Left renal cortex interstitium (tissue), 4 donors: ENCODE data around the gene ARHGAP18. TPM values are rescaled to one million over a fixed set of nuclear protein-coding genes. Genes with fewer than 3 reads are reported as not detected.

ENCODE experiments used
- DNase-seq, 4 donors: peaks; one replicate each; pipeline ENCODE4 v3.0.0-alpha.2; 2013; ENCODE audit warnings: low read depth in 4 of 4, low spot score in 2 of 4, missing footprints in 1 of 4
- polyA plus RNA-seq, 4 donors: library from polyadenylated mRNA; unstranded; fragments of 120-200 nt; gene quantifications; one replicate each; pipeline ENCODE4 v1.2.1, GENCODE V29; 2013; ENCODE audit not compliant: insufficient read length in 4 of 4

Gene ARHGAP18
- polyA plus RNA-seq, 4 donors: 29.6 to 40.0 (median 36.0) TPM

DNA sequence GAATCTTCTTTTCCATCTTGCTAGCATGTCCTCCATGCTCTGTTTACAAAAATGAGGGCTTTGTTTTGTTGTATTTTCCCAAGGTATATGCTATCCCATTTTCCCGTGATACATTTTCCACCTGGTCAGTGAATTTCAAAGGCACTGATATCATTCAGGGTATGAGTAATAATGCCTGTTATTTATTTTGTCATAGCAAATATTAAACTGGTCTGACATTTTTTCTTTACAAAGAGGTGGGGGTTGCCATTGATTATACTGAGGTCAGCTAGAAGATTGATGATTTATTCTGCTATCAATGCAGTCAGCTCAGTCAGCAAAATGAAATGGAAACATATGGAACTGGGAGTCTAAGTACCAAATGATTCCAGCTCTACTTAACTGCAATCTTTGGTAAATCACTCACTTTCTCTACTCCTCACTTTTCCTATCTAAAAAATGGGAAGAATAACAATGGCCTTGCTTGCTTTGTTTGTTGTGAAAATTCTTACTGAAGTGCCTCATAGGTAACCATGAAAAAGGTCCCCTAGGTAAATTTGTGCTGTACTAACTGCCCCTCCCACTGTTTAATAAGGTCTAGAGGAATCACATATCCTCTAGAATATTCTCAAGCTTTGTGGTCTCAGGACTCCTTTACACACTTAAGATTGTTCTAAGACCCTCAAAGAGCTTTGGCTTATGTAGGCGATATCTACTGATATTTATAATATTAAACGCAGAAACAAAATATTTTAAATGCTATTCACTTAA, 64.0 kb downstream of the ARHGAP18 start:
- DNase-seq: no peak

DNA sequence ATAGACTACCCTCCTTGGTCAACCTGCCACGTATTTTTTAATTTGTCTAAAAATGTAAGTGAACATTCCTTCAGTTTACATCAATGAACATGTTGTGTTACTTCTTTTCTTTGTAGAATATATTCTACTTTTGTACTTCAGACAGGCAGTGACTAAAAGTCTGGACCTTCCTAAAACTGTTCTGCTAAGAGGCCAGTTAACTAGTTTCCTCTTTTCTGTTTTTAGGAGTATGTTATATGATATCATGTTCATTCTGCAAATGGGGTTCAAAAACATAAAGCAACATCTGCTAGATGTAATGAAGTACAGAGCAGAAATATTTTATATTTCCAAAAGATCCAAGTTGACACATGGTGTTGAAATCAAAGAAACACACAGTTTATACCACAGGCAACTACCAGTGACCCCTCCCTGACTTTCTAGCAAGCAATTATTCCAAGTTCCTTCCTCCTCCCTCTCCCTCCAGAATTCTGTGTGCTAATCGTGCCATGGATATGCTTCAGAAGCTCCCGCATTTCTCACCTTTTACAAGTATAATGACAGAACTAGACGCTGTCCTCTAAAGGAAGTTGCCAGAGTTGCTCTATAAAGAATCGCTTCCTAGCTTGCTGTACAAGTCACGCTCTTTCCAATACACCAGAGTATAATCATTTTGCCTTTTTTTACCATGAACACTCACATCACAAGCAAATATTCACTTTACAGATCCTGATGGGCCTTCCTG, 64.7 kb downstream of the ARHGAP18 start:
- DNase-seq: no peak

DNA sequence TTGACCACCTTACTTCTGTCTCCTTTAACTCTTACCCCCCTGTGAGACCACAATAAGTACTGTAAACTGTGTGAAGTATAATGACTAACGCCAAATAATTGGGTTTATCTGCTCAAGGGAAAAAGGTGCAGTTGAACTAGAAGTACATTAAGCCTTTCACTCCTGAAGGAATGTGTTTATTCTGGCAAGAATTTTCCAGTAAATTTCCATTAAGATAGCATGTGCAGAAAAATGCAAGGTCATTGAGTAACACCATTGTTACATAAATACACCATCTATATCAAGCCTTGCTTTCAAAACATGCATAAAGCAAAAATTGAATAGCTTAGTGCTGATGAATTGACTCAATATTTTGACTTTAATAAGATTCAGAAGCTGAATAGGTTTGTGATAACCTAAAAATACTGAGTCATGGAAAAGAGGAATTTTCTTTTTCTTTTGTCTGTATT, 65.4 kb downstream of the ARHGAP18 start:
- no peak for DNase-seq

DNA sequence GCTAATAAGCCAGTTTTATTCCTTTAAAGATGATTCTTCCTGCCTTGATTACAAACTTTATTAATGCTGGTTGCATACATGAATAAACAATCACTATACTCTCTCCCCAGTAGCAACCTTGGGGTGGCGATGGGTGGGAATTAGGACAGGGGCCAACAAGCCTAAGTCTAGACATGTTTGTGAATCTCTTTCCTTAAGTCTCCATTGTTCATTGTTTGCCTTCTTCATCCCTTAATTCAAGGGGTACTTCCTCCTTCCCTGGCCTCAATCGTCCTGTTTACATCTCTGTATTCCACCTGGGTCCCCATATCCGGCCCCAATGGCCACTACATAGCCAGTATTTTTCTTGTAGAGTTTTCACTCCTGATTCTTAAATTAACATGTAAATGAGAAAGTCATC, 66.0 kb downstream of the ARHGAP18 start:
- no peak for DNase-seq

DNA sequence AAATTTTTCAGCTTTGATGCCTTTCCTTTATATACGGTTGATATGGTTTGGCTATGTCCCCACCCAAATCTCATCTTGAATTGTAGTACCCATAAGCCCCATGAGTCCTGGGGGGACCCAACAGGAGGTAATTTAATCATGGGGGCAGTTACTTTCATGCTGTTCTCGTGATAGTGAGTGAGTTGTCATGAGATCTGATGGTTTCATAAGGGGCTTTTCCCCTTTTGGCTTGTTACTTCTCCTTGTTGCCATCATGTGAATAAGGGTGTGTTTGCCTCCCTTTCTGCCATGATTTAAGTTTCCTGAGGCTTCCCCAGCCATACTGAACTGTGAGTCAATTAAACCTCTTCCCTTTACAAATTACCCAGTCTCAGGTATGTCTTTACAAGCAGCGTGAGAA, 66.8 kb downstream of the ARHGAP18 start:
- no peak for DNase-seq

DNA sequence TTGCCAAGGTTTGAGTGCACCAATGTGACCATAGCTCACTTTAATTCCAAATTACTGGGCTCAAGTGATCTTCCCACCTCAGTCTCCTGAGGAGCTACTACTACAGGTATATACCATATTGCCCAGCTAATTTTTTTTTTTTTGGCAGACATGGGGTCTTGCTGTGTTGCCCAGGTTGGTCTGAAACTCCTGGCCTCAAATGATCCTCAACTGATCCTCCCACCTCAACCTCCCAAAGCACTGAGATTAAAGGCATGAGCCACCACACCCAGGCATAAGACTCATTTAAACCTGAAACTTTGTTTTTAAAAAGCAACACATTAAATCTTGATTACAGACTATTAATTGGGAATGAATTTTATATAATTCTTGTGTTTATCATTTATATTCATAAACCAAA, 67.7 kb downstream of the ARHGAP18 start:
- no peak for DNase-seq

DNA sequence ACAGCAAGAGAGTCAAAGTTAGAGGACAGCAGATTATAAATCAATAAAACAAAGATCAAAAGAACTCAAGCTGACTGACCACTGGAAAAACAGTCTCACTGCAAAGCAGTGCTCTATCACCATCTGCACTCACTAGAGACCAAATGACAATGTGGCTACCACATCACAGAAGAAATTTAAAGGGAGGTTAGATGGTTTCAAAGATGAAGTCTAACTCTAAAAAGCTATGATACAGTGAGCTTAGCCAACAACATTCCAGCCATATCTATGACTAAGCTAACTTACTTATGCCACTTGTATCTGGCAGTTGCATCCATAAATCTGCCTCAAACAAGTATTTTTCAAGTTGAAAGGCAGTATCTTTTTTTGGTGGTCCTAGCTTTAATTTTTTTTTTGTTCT, 68.6 kb downstream of the ARHGAP18 start:
- DNase-seq: no peak

DNA sequence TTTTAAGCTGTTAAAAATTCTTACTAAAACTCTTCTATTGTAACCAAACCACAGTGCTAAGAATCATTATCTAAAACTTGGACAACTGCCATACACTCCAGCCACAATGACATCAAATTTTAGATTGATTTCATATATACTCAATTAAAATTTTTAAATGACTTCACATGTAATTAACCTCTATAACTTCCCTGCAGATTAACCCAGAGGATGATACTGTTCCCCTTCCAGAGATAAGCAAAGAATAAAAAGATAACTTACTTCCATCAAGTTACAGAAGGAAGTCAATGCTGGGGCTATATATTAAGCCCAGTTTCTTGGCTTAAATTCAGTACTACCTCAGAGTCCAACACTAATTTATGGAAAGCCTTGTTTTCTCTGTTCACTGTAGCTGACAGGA, 71.3 kb downstream of the ARHGAP18 start:
- no peak for DNase-seq

DNA sequence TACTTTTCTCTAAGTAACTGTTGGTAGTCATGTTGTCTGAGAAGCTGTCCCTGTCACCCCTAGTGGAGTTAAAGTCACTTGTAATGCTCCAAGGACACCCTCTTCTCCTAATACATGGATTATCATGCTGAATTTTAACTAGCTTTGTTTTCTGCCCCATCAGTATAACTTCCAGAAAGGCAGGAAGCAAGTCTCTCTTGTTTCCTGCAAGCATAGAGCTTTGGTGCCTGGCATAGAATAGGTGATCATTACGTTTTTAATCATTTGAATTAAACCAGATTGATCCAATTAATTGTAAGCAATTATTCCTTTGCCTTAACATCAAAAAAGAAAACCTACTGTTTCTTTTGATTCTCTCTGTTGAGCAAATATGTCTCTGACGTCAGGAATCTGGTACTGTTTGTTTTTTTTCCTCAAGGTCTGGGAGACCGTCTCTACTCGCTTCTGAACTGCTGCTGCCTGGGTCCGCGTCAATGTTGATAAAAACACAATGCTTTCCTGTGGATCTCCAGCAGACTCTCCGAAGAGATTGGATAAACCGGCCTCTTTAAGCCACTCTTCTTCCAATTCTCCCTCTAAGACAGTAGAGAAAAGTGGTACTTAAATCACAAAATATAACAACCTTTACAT, 71.8 kb downstream of the ARHGAP18 start:
- DNase-seq: no peak

DNA sequence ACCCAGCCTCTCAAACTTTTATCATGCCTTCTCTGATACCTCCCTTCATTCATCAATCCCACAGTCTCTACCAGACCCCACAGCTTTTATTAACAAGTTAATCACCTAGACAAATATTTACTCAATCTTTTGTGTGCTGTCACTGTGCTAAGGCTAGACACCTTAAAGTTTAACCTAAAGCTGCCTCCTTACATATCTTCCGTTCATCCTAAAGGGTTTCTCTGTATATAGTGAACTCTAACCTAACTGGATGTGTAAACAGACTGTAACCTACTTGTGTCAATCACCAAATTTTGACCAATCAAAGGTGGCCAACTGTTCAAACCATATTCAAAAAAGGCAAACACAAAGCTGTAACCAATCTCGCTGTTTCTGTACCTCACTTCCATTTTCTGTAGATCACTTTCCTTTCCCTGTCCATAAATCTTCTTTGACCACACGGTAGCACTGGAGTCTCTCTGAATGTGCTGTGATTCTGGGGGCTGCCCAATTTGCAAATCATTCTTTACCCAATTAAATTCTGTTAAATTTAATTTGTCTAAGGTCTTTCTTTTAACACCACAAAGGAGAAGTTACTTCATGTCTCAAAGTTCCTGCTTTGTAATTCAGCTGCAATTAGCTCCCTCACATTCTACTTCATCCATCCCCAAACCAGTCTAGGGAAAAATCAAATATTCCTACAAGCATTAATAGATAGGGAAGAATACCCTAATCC, 72.5 kb downstream of the ARHGAP18 start:
- no peak for DNase-seq

DNA sequence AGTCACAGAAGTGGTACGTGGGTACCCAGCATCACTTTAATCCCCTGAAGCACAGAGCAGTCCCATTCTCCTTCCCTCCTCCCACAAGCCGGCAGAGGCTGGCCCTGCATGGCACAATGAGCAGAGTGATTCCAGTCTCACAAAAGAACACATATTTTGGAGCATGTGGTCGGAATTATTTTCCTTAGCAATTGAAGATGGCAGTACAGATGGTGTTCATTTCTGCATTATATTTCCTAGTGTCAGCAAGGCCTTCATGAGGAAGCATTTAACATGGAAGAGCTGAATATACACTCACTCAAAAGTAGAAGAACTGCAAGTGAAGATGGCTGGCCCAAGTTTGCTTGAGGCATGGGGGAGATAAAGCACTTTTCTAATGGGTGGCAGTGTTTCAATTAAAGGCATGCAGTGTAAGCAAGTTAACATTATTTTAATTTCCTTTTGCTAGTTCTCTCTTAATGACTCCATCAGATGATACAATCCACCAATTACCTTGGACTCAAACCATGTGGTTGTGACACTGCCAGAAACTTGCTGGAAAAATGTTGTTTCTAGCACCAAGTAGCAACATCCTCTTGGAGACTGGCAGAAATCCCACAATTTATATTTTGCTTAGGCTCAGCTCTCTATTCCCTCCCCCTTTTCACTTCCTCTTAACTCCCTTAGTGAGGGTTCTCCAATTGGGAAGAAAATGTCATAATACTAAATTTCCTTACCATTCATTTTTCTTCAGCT, 74.4 kb downstream of the ARHGAP18 start:
- DNase-seq: no peak

DNA sequence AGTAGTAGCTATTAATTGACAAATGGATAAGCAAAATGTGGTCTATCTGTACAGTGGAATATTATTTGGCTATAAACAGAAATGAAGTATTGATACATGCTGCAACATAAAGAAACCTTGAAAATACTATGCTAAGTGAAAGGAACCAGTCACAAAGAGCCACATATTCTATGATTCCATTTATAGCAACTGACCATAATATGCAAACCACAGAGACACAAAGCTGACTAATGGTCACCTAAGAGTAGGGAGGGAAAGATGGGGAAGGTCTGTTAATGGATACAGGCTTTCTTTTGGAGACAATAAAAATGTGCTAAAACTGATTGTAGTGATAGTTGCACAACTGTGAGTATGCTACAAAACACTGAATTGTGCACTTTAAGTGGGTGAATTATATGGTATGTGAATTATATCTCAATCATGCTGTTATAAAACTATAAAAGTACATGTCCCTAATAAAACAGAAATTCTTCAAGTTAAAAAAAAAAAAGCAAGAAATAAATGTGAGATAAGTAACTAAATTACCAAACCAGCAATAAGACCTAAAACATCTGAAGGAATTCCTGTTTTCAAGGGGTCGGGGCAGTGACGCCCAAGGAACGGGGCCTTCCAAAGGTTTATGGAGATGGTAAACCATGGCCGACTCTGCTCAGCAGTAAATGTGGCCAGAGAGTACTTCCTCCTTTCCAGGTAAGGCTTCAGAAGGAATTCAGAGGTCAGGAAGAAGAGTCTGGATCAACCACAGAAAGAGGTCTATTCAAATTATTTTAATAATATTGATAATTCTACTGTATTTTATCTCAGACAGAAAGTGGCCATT, 75.4 kb downstream of the ARHGAP18 start:
- no peak for DNase-seq

DNA sequence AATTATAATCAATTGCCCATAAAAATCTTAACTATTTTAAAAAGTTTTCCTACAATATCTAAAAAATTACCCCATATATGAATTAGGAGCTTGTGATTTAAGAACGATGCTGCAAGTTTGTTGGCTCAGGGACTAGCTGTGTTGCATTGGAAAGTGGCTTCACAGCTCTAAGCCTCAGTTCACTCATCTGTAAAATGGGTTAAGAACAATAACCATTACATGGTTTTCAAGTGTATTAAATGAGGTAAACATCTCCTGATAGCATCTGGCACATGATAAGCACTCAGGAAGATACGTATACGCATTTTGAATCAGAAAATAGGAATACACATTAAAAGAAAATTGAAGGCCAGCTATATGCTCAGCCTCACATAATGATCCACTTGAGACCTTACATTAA, 76.4 kb downstream of the ARHGAP18 start:
- DNase-seq: no peak

DNA sequence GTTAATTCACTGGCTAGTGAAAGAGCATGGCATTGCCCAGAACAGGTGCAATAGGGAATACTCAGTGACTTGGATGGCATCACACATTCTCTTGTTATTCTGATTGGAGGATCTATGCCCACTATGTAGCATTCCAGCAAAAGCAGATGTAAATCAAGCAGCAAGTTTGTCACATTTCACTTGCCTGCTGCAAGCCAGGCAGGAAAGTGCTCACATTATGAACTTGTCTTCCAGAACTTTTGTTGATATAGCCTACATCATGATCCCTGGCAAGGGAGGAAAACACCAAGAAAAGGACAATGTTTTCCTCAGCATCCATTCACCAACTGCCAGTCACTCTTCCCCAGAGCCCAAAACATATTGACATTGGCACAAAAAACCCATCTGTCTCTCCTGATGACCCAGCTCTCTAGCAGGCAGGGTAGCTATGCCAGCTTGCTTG, 77.8 kb downstream of the ARHGAP18 start:
- no peak for DNase-seq

DNA sequence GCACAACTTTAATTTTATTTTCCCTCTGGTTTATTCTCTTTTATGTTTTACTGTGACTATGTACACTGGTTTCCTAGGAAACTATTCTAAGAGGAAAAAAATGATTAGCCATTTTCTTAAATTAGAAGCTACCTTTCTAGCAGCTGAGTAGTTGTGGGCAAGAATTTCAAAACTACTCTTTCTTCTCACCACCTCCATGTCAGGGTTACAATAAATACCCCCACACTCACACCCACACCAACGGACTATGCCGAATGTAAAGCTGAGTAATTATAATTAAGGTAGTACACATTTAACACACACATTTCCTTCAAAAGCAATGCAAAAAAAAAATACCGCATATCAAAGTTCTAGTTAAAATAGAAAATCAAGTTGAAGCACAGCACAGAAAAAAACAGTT, 78.9 kb downstream of the ARHGAP18 start:
- no peak for DNase-seq

DNA sequence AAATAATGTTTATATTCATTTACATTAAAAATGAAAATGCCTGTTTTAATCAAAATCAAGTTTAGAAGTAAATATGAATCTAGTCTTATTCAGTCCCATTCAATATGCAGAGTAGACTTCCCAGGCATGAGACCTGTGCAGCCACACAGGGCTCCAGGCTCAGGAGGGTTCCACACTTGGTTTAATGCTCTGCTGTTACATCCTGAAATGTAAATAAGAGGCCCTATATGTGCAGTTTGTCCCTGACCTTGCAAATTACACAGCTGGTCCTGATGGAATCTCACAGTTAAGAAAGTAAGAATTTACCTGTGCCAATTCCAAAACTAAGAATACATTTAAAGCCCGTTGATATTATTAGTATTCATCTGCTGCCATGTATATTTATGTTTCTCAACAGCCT, 79.4 kb downstream of the ARHGAP18 start:
- DNase-seq: no peak

DNA sequence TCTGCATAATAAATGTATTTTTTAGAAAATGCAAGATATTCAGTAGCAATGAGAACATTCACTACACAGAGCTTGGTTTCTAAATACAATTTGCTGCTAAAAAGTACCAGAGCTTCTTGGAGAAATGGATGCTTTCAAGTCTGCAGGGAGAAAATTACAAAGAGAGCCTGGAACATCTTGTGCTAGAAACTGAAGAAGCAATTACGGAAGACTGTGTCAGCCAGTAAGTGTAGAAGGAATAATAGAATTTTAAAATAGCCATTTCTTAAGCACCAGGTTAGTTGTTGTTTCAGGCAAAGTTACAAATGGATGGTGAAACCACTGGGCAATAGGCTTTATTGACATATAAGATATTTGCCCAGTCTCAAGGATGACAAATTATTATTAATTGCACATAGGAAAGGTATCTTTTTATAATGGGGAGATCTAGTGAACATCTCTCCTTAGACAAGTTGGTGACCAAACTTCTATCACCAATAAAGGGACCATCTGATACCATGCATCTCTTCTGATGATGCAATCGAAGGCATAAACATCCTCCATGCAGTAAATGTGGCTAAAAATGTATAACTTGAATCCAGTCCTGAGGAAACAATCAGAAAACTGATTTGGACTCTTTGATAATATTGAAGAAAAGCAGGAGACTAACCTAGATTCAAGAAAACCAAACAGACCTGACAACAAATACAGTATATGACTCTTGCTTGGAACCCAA, 81.7 kb downstream of the ARHGAP18 start:
- DNase-seq: no peak

DNA sequence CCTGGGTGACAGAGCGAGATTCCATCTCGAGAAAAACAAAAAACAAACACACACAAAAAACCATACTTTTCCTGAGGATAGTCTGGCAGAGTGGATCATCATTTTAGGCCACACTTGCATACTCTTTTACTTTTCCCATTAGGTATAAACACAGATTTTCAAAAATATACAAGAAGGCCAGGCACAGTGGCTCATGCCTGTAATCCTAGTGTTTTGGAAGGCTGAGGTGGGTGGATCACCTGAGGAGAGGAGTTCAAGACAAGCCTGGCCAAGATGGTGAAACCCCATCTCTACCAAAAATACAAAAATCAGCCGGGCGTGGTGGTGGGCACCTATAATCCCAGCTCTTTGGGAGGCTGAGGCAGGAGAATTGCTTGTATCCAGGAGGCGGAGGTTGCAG, 85.5 kb downstream of the ARHGAP18 start:
- no peak for DNase-seq
